Rectal smooth muscle tissue (tissue), 1 donor: ENCODE measurements around the gene CAMSAP1.

Experiments
- H3K27ac ChIP-seq: one replicate; pipeline ENCODE4 v1.7.0; 2013; ENCODE audit warnings: low read depth, low read length, inconsistent platforms
- H3K27me3 ChIP-seq: one replicate; pipeline ENCODE4 v1.7.0; 2013; ENCODE audit warnings: low read length; ENCODE audit not compliant: control insufficient read depth, insufficient read depth
- H3K36me3 ChIP-seq: one replicate; pipeline ENCODE4 v1.7.0; 2013; ENCODE audit warnings: low read length; ENCODE audit not compliant: control insufficient read depth, insufficient read depth
- H3K4me1 ChIP-seq: one replicate; pipeline ENCODE4 v1.7.0; 2013; ENCODE audit warnings: low read length; ENCODE audit not compliant: control insufficient read depth, insufficient read depth
- H3K4me3 ChIP-seq: one replicate; pipeline ENCODE4 v1.7.0; 2013; ENCODE audit warnings: low read length
- H3K9ac ChIP-seq: one replicate; pipeline ENCODE4 v1.7.0; 2013; ENCODE audit warnings: low read length

CAMSAP1 gene

DNA sequence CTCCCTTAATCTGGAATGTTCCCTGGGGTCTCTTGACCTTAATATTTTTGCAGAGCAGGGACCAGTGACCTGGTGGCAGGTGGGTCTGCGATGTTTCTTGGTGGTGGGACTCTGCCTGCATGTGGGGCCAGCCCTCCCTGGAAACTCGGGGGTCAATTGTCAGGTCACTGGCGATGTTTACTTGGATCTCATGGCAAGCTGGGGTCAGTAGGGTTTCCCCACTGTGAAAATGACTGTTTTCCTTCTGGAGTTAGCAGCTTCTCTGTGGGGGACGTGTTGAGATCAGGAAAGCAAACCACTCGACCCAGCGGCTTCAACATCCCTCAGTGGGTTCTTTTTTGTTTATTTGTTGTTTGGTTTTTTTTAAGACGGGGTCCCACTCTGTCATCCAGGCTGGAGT lies 131.4 kb downstream of the CAMSAP1 start:
- Histone ChIP-seq H3K27ac (no peak overlapping the region), H3K4me1 (no peaks in the 10 kb centered on the region), H3K36me3 (no peaks in the 10 kb centered on the region), H3K4me3 (no peak overlapping the region), H3K27me3 (peaks cover 8% of the 10 kb centered on the region), H3K9ac (no peak overlapping the region)

DNA sequence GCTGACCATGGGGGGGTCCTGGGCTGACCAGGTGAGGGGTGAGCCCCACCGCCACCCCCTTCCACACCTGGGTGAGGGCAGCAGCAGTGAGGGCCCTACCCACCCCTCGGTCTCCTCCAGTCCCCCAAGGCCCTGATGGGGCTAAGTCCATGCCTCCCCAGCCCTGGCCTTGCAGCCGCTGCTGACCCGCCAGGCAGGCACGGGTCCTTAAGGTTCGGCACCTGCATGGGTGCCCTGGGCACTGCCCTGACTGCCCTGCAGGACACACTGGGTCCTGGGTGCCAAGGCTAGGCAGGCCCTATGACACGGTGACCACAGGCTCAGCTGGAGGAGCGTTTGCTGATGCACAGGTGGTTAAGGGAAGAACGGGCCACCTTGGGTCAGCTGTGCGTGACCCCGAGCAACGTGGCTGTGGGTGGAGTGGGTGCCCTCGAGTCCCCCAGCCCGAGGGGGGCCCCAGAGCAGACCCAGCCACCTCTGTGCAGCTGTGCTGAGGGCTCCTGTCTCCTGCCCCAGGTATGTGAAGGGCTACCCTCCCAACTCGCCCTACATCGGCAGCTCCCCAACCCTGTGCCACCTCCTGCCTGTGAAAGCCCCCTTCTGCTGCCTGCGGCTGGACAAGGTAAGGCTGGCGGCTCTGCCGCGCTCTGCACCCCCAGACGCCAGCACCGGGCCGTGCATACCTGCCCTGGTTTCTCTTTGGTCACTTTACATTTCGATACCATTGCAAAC lies 132.4 kb downstream of the CAMSAP1 start:
- Histone ChIP-seq H3K4me3 (no peak overlapping the region), H3K27me3 (peaks cover 8% of the 10 kb centered on the region), H3K27ac (no peak overlapping the region), H3K9ac (no peak overlapping the region), H3K36me3 (no peaks in the 10 kb centered on the region), H3K4me1 (no peaks in the 10 kb centered on the region)

DNA sequence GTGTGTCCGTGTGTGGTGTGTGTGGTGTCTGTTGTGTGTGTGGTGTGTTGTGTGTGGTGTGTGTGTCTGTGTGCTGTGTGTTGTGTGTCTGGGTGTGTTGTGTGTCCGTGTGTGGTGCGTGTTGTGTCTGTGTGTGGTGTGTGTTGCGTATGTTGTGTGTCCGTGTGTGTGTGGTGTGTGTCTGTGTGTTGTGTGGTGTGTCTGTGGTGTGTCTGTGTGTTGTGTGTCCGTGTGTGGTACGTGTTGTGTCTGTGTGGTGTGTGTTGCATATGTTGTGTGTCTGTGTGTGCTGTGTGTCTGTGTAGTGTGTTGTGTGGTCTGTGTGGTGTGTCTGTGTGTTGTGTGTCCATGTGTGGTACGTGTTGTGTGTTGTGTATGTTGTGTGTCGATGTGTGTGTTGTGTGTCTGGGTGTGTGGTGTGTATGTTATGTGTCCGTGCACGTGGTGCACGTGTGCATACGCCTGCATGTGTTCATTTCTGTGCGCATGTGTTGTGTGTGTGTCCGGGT lies 133.1 kb downstream of the CAMSAP1 start:
- H3K4me3 ChIP-seq, result no peak overlapping the region
- no peak overlapping the region for H3K9ac ChIP-seq
- peaks cover 5% of the 10 kb centered on the region for H3K27me3 ChIP-seq

DNA sequence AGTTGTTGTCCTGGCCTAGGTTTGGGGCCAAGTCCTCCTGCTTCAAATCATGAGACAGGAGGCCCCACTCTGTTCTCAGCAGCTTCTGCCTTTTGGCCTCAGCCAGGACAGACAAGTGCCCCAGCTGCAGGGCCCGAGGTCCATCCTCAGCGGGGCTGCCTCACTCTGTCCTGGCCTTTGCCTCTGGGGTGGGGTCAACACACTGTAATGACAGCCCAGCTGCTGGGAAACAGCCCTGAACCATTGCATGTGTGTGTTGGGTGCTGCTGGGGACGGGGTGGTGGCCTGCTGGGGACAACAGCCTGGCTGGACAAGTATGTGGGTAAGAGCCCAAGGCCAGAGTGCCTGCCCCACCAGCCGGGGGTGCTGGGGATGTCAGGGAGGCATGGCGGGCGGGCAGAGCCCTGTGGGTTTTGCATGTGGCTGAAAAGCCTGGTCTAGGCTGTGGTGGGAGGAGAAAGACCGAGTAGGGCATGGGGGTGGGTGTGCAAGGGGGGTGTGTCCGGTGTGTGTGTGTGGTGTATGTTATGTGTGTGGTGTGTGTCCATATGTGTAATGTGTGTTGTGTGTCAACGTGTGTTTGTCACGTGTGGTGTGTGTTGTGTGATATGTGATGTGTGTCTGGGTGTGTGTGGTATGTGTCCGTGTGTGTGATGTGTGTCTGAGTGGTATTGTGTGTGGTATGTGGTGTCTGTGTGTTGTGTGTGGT lies 133.7 kb downstream of the CAMSAP1 start:
- H3K36me3 ChIP-seq, result no peaks in the 10 kb centered on the region
- no peak overlapping the region for H3K4me3 ChIP-seq
- no peaks in the 10 kb centered on the region for H3K4me1 ChIP-seq
- peaks cover 4% of the 10 kb centered on the region for H3K27me3 ChIP-seq
- H3K27ac ChIP-seq, result no peak overlapping the region
- H3K9ac ChIP-seq, result no peak overlapping the region

More for the DNA sequence above, 133.1 kb downstream of the CAMSAP1 start:
- H3K36me3 ChIP-seq, result no peaks in the 10 kb centered on the region
- no peak overlapping the region for H3K27ac ChIP-seq
- H3K4me1 ChIP-seq, result no peaks in the 10 kb centered on the region

DNA sequence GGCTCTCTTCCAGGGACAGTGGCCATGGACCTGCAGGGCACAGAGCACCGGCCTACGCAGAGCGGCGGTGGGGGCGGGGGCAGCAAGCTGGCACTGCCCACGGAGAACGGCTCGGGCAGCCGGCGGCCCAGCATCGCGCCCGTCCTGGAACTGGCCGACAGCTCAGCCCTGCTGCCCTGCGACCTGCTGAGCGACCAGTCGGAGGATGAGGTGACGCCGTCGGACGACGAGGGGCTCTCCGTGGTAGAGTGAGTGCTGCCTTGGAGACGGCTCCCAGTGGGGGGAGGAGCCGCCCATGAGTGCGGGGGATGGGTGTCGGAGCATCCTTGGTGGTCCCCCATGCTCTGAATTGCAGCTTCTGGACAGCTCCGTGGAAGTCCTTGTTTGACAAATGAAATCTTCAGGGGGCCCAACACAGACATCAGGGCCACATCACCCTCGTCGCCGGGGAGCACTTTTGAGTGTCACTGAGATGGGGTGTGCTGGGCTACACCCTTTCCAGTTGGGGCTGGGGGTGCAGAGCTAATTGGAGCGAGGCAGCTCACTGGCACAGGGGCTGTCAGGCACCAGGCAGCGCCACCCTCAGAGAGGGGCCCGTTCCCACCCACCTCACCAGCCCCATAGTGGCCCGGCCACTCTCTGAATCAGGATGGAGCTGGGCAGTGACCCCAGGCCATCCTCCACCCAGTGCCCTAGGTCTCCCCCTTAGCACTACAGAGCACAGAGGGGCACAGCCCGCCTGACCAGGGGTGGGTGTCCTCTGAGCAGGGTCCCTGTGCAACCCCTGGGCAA lies 134.4 kb downstream of the CAMSAP1 start:
- no peak overlapping the region for H3K4me3 ChIP-seq
- no peaks in the 10 kb centered on the region for H3K36me3 ChIP-seq
- H3K27ac ChIP-seq, result no peak overlapping the region
- H3K27me3 ChIP-seq, result peaks cover 4% of the 10 kb centered on the region
- H3K4me1 ChIP-seq, result no peaks in the 10 kb centered on the region
- H3K9ac ChIP-seq, result no peak overlapping the region

DNA sequence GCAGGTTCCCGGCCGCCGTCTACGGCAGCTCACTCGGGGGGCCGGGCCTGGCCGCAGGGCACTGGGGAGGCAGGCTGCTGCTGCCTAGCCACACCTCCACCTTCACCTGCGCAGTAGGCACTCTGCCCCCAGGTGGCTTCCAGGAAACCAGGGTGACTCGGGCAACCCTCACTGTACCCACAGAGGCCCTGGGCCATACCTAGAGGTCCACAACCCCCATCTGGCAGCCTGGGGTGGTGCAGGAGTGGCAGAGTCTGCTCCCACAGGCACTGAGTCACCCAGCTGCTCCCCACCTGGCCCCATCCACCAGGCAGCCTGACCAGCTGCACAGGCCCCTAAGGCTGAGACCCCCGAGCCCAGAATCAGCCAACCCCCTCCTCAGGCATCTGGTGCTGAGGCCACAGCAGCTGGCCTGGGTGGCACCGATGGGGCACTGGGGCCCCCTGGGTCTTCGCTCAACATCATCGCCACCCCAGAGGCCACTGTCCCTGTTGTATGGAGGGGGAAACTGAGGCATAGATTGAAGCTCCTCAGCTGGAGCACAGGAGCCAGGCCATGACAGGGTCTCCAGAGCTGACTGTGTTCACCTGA lies 135.2 kb downstream of the CAMSAP1 start:
- H3K27ac ChIP-seq, result no peak overlapping the region
- H3K4me1 ChIP-seq, result no peaks in the 10 kb centered on the region
- no peak overlapping the region for H3K9ac ChIP-seq
- H3K27me3 ChIP-seq, result peaks cover 4% of the 10 kb centered on the region
- H3K36me3 ChIP-seq, result no peaks in the 10 kb centered on the region
- no peak overlapping the region for H3K4me3 ChIP-seq

DNA sequence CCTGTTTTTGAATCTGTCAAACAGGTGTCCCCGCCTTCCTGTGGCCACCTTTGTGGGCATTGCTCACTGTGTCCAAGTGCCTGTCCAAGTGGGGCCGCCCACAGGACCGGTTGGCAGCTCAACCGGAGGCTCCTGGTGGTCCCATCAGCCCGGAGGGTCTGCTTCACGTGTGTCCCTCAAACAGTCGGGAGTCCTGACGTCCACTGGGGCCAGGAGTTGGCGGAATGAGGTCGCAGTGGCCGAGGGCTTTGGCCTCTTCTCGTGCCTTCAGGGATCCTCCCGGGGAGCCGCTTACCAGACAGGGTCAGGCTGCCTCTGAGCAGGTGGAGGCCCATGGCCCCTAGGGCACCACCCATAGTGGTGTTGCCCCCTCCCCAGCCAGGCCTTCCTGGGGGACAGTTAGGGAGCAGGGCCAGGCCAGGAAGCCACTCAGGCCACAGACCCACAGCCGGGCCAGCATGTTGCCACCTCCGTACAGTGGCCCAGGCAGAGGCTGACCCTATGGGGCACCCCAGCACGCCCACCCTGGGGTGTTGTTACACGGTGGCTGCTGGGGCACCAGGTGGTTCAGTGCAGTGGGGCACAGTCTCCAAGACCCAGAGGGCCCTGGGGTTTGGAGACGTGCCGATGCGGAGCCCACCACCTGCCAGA lies 135.8 kb downstream of the CAMSAP1 start:
- no peak overlapping the region for H3K9ac ChIP-seq
- no peak overlapping the region for H3K27ac ChIP-seq
- no peaks in the 10 kb centered on the region for H3K36me3 ChIP-seq
- peaks cover 4% of the 10 kb centered on the region for H3K27me3 ChIP-seq
- no peaks in the 10 kb centered on the region for H3K4me1 ChIP-seq
- H3K4me3 ChIP-seq, result no peak overlapping the region

DNA sequence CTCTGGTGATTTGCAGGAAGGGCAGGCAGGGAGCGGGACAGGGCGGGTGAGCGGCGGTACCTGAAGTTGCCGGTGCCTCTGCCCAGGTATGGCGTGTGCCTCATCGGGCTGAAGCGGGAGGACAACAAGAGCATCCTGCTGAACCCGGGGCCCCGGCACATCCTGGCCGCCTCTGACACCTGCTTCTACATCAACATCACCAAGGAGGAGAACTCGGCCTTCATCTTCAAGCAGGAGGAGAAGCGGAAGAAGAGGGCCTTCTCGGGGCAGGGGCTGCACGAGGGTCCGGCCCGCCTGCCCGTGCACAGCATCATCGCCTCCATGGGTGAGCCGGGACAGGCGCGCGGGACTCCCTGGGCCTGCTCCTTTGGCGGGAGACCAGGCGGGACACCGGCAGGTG lies 136.6 kb downstream of the CAMSAP1 start:
- peaks cover 4% of the 10 kb centered on the region for H3K27me3 ChIP-seq
- no peak overlapping the region for H3K27ac ChIP-seq
- H3K4me1 ChIP-seq, result no peaks in the 10 kb centered on the region
- H3K4me3 ChIP-seq, result no peak overlapping the region
- no peak overlapping the region for H3K9ac ChIP-seq
- no peaks in the 10 kb centered on the region for H3K36me3 ChIP-seq

DNA sequence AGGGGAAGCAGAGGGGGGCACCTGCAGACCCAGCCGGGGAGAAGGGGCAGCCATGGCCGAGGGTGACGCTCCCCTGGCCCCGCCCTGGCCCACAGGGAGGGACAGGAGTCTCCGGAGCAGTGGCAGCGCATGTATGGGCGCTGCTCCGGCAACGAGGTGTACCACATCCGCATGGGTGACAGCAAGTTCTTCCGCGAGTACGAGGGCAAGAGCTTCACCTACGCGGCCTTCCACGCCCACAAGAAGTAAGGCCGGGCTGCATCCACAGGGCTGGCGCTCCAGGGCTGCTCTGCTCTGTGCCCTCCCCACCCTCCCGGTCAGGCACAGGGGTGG lies 137.2 kb downstream of the CAMSAP1 start:
- Histone ChIP-seq H3K27ac (no peak overlapping the region), H3K4me1 (no peaks in the 10 kb centered on the region), H3K9ac (no peak overlapping the region)

DNA sequence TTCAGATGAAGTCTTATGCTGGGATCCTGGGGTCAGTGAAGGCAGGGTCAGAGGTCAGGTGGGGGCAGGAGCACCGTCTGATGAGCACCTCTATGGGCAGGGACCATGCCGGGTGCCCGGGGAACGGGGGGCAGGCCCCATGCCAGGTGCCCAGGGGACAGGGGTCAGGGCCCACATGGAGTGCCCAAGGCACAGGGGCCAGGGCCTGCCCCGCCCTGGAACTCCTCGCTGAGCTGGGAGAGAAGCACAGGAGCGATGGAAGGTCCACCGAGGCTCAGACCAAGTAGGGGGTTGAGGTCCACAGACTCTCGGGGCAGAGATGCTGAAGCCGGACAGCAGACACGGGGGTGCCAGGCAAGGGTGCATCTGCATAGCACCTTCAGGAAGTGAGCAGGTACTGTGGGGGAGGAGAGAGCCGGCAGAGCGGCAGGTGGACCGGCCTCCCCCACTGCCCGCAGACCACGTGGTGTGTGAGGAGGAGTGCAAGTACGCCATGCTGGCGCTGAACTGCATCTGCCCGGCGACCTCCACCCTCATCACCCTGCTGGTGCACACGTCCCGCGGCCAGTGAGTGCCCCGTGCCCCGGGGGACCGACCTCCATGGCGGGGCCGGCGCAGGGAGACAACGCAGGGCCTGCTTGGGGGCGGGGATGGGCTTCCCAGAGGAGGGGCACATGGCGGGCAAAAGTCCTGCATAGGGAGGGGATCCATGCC lies 137.7 kb downstream of the CAMSAP1 start:
- Histone ChIP-seq H3K36me3 (no peaks in the 10 kb centered on the region), H3K4me1 (no peaks in the 10 kb centered on the region), H3K4me3 (no peak overlapping the region), H3K27me3 (peaks cover 4% of the 10 kb centered on the region), H3K9ac (no peak overlapping the region), H3K27ac (no peak overlapping the region)

More for the DNA sequence above, 137.2 kb downstream of the CAMSAP1 start:
- peaks cover 4% of the 10 kb centered on the region for H3K27me3 ChIP-seq
- no peak overlapping the region for H3K4me3 ChIP-seq
- no peaks in the 10 kb centered on the region for H3K36me3 ChIP-seq

DNA sequence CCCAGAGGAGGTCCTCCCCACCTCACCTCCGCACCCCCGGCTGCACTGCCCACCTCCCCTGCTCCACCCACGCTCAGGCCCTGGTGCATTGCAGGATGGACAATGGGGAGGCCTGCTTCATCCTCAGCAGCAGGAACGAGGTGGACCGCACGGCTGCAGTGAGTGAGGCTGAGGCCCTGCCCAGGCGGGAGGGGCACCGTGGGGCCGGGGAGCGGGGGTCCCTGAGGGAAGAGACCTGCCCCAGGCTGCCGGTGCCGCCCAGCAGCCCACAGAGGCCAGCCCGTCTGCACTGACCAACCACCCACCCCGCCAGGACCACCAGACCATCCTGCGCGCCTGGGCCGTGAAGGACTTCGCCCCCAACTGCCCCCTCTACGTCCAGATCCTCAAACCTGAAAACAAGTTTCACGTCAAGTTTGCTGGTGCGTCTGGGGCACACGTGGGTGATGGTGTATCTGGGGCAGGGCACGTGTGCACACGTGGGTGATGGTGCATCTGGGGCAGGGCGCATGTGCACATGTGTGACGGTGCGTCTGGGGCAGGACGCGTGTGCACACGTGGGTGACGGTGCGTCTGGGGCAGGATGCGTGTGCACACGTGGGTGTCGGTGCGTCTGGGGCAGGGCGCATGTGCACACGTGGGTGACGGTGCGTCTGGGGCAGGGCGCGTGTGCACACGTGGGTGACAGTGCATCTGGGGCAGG lies 138.7 kb downstream of the CAMSAP1 start:
- H3K4me1 ChIP-seq, result no peaks in the 10 kb centered on the region
- no peak overlapping the region for H3K4me3 ChIP-seq
- H3K27ac ChIP-seq, result no peak overlapping the region
- H3K27me3 ChIP-seq, result peaks cover 3% of the 10 kb centered on the region
- H3K36me3 ChIP-seq, result no peaks in the 10 kb centered on the region
- no peak overlapping the region for H3K9ac ChIP-seq
